Neural progenitor cell (in vitro differentiated cells): ENCODE results near the gene IFNG.

ENCODE experiments used
- EZH2phosphoT487 ChIP-seq: fragments of 200-600 bp; sonication (generic); IDR thresholded peaks from 2 replicates; pipeline ENCODE4 v1.6.1; 2017; ENCODE audit warnings: antibody characterized with exemption
- TF ChIP-seq, protein P1 (sequence below): fragments of 200-600 bp; sonication (generic); IDR thresholded peaks from 2 replicates; pipeline ENCODE4 v1.5.1; 2017; ENCODE audit warnings: antibody characterized with exemption, mild to moderate bottlenecking

- TF ChIP-seq, protein P1, sequence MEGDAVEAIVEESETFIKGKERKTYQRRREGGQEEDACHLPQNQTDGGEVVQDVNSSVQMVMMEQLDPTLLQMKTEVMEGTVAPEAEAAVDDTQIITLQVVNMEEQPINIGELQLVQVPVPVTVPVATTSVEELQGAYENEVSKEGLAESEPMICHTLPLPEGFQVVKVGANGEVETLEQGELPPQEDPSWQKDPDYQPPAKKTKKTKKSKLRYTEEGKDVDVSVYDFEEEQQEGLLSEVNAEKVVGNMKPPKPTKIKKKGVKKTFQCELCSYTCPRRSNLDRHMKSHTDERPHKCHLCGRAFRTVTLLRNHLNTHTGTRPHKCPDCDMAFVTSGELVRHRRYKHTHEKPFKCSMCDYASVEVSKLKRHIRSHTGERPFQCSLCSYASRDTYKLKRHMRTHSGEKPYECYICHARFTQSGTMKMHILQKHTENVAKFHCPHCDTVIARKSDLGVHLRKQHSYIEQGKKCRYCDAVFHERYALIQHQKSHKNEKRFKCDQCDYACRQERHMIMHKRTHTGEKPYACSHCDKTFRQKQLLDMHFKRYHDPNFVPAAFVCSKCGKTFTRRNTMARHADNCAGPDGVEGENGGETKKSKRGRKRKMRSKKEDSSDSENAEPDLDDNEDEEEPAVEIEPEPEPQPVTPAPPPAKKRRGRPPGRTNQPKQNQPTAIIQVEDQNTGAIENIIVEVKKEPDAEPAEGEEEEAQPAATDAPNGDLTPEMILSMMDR, result no peak
- TF ChIP-seq EZH2phosphoT487, result no peak
These were observed 52.9 kb downstream of the IFNG start for GRCh38 chr12:68106660-68107059.
